CD4-positive, alpha-beta T cell treated with Interleukin-21 for 1 hour (primary cell): ENCODE measurements around the gene PA2G4.
A peak's percentile ranks its signal among the peaks of the same experiment; 100 is the strongest.
"Not testable (repeated sequence)": the region's sequence is repeated elsewhere in the genome, so short reads cannot be mapped to it uniquely, and the experiment has no call there.

Experiments
- DNase-seq: peaks from one replicate; pipeline ENCODE4 v3.0.0-alpha.2; 2020

The PA2G4 gene

DNA sequence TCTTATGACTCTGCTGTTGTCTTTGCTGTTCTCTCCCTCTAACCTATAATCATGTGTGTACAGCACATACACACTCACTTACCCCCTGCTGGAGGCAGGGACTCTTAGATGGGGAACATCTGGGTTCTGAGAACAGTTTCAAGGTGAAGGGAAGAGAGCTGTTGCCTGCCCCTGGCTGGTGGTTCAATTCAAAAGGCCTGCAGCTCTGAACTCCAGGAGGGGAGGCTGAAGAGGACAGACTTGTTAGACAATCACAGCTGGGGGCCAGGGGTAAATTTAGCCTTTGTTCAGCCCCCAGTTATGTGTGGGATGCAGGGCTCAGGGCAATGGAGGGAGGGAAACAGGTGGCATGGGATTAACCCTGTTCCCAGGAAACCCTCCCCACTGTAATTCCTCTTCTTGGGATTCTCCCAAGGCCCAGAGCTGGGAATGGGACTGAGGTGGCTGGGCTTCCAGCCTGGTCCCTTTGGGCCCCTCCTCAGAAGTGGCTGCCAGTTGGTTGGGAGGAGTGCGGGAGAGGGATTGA lies 50.0 kb downstream of the PA2G4 start:
- no peak for DNase-seq

DNA sequence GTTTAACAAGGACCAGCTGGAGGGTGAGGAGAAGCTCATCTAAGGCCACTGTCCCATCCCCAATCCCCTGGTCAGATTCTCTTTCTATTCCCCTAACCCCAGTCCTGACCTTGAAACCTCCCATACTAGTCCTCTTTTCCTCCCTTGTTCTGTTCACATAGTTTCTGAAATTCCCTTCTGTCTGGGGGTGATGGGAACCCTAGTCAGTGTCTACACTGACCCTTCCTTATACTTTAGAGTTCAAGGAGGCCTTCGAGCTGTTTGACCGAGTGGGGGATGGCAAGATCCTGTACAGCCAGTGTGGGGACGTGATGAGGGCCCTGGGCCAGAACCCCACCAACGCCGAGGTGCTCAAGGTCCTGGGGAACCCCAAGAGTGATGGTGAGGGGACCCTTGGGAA lies 50.5 kb downstream of the PA2G4 start:
- DNase-seq, result no peak

DNA sequence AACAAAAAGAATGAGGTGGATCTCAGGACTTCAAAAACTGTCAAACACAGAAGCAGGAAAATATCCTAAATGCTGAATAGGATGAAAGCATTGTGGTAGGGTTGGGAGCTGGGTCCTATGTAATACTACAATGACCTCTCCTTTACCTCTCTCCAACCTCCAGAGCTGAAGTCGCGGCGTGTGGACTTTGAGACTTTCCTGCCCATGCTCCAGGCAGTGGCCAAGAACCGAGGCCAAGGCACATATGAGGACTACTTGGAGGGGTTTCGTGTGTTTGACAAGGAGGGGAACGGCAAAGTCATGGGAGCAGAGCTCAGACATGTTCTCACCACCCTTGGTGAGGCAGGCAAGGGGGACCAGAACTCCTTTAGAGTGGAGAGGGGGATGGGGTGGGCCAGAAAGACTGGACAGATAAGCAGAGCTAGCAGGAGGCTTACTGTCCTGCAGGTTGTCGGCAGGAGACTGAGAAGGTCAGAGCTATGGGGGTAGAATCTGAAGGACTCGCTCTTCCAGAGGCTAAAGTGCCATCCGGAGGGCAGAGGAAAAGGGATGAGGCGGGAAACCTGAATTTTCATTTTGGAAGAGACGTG lies 51.0 kb downstream of the PA2G4 start:
- no peak for DNase-seq

DNA sequence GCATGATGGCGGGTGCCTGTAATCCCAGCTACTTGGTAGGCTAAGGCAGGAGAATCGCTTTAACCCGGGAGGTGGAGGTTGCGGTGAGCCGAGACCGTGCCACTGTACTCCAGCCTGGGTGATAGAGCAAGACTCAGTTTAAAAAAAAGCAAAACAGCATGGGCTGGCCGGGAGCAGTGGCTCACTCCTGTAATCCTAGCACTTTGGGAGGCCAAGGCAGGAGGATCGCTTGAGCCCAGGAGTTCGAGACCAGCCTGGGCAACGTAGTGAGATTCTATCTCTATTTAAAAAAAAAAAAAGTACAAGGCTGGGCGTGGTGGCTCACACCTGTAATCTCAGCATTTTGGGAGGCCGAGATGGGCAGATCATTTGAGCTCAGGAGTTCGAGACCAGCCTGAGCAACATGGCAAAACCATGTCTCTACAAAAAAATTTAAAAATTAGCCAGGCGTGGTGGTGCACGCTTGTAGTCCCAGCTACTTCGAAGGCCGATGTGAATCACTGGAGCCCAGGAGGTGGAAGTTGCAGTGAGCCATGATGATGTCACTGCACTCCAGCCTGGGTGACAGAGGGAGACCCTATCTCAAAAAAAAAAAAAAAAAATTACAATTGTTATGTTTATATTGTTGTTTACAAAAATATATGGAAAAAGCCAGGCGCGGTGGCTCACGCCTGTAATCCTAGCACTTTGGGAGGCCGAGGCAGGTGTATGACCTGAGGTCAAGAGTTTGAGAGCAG lies 52.3 kb downstream of the PA2G4 start:
- not testable (repeated sequence) for DNase-seq

DNA sequence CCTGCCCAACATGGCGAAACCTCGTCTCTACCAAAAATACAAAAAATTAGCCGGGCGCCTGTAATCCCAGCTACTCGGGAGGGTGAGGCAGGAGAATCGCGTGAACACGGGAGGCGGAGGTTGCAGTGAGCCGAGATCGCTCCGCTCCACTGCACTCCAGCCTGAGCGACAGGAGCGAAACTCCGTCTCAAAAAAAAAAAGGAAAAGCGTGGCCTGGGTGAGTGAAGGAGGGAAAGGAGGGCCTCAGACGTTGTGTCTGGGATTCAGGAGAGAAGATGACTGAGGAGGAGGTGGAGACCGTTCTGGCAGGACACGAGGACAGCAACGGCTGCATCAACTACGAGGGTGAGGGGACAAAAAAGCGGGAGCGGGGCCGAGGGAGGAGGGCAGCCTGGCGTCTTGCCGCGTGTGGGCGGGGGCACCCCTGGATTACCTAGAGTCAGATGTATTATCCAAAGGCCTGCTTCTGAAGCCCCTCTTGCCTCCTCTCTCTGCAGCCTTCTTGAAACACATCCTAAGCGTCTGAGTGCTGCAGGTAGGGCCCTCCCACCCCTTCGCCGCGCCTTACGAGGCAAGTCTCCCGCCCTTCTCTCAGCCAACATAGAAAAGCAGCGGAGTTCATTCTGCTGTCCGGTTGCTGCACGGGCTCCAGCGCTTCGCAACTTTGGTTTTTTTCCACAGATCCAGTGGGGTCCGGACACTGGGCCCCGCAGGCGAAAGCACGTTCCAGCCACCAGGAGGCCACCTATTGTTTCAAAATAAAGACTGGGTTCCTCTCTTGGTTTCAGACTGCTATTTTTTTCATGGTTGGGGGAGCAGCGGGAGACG lies 53.1 kb downstream of the PA2G4 start:
- DNase-seq, result peak; percentile 78

DNA sequence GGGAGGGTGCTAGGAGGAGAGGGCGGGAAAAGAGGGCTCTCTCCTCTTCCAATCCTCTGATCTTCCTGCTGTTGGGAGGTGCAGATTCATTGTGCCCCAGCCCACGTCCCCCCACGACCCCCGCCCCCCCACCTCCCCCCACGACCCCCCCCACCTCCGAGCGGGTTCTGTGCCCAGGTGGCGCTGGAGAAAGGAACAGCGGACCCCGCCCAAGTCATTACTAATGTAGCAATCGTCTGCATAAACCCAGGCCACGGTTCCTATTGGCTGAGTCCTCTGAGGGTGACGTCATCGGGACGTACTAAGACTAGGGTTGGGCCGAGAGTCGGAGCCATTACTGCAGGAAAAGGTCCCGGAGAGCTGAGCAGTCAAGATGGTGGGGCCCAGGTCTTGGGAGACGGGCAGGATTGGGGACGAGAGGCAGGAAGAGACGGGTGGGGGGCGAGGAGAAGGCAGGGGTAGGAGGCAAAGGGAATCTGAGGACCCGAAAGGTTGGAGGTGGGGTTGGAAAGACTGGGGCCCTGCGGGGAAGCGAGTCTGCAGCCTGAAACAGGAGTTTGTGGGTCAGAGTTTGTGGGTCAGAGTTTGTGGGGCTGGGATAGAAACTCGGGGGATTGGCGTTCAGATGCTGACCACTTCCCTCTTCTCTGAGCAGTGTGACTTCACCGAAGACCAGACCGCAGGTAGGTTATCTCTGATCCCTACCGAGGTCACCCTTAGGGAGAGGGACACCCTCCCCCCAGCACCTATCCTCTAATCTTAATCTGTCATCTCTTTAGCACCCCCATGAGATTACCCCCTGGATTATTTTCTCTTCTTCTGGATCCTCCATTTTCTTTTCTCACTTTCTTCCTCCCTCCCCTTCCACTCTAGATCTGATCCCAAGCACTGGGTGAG lies 53.9 kb downstream of the PA2G4 start, which contains the start of gene MYL6:
MYL6 (plus strand) TSS at position 331 of the 897 bp plus-strand sequence; CDS start at position 374, 43 bp downstream.
- peak; percentile 95 for DNase-seq

DNA sequence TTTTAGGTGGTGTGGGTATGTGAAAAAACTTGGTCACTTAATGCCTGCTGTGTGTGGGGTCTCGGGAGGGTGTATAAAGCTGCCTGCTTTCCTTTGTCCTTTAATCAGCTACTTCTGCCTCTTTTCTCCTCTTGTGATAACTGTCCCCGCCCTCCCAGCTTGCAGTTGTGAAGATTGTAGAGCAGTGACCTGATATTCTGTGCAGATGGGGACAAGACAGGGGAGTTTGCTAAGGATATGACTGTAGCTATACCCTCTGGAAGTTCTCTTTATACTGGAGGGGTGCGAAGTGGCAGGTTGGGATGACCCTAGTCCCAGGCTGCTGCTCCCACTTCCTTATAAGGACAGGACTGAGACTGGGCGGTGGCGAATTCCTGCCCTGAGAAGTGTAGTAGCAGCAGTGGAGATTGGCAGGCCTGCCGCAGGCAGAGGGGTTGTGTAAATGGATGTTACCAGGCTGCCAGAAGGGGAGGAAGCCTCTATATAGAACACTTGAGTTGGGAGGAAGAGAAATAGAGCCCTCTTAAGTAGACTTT lies 54.6 kb downstream of the PA2G4 start:
- peak; percentile 38 for DNase-seq

DNA sequence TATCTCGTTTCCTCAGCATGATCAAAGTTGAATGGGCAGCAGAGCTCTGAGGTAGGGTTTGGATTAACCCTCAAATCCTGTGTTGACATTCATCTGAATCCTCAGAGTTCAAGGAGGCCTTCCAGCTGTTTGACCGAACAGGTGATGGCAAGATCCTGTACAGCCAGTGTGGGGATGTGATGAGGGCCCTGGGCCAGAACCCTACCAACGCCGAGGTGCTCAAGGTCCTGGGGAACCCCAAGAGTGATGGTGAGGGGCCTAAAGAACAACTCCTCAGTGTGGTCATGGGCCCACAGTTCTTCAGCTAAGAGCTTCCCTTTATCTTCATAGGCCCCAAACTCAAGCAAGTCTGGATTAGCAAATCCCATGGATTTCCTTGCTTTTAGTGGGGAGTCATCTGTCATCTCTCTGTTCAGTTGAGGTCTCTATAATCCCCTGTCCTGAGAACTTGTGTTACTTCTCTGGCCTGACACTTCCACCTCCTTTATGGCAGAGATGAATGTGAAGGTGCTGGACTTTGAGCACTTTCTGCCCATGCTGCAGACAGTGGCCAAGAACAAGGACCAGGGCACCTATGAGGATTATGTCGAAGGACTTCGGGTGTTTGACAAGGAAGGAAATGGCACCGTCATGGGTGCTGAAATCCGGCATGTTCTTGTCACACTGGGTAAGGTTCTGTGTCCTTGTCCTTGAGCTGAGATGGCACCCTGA lies 55.3 kb downstream of the PA2G4 start:
- peak; percentile 13 for DNase-seq

DNA sequence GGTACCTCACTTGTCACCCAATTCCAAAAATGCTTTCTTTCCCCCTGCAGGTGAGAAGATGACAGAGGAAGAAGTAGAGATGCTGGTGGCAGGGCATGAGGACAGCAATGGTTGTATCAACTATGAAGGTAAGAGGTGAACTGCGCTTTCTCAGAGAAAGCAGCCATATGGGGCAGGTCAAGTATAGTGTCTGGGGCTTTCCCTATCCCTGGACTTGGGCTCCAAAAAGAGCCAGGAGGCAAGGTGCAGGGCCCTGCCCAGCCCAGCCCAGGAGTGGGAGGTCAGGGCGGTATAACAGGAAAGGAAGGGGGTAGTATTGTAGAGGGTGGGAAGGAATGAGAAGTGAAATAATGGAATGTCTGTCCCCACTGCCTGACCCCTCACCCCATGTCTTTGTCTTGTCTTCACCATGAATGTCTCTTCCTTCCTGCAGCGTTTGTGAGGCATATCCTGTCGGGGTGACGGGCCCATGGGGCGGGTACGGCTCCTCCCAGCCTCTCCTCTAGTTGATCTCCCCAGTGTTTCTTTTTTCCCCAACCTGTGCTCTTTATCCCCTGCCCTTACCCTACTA lies 55.9 kb downstream of the PA2G4 start:
- DNase-seq, result peak; percentile 77

DNA sequence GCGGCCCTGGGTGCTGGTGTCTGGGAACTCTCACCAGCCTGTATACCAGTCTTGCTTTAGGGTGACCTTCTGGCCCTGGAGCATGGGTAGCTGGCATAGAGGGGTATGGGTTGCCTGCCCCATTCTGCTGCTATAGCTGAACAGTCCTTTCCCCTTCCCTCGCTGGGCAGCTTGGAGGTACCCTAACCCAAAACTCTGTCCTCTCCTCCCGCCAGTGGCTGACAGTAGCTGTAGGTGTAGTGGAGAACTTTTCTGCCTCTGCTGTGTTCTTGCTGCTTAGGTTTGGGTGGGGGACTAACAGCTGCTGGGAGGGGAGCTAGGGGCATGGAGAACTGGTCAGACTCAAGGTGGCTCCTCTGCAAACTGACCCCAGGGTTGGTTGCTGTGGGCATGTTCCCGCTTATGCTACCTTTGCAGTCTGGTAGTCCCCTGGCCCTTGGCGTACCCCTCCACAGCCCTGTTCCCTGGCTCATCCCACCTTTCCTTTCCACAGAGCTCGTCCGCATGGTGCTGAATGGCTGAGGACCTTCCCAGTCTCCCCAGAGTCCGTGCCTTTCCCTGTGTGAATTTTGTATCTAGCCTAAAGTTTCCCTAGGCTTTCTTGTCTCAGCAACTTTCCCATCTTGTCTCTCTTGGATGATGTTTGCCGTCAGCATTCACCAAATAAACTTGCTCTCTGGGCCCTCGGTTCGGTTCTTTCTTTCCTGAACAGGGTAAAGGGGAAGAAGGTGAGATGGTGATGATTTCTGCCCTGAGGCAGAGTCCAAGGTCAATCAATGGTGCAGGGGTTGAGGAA lies 56.7 kb downstream of the PA2G4 start:
- no peak for DNase-seq

DNA sequence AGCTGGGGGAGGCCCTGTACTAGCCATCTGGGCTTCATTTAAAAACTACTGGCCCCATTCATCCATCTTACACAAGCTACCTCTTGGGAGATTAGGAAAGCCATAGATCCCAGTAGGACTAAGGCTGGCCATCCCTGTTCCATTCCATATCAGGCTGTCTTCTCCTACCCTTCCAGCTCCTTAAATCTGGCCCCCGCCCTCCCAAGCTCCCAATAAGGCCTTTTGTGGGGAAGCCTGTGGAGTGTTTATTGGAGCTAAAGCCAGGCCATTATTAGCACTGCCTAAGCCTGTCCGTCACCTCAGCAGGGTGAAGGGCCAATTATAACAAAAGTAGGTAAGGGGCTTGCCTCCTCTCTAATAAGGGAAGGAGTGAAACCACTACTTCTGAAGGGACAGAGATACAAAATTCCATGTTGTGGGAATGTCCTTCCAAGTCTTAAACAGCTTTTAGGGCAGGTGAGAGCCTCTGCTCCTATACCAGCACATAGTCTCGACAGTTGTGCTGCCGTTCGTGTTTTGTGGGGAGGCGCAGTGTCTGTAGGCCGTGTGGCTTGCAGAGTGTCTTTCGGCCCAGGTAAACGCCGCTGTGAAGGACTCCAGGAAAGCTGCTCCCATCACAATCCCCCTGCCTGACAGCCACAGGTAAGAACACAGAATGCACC lies 57.5 kb downstream of the PA2G4 start:
- peak; percentile 17 for DNase-seq

DNA sequence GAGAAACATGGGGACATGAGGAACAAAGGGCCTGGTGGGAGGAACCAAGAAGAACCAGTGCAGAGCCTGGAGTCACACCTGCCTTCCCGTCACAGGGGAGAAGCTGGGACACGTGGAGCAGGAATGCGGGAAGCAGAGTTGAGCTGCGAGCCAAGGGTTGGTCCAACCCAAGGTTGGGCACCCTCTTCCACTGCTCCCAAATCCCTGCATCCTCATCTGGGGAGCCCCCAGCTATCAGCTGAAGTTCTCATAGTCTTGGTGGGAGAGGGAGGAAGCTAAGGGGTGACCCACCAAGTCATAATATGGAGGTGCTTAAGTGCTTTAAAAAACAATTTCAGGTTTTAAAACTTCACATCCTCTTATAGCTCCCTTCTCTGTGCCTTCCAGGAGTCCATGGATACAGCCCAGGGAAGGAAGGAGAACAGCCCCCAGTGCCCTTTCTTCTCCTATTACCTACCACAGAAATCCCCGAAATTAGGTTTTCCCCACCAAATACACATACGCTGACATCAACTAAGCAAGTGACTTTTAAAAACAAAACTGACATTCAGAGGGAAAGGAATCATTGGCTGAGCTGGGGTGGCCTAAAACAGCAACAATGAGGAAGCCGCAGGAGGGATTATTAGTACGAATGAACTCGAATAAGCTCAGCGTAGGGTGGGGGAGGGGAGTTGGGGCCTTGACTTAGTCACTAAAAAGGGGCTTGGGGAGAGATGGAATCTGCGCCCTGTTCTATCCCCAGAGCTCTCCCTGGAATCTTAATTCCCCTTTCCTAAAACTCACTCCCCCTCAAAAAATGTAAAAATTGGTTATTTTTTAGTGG lies 58.3 kb downstream of the PA2G4 start:
- DNase-seq, result no peak
